Stomach (tissue), 9 donors: ENCODE measurements around the gene PPP2R2B. TPM values are rescaled to one million over a fixed set of nuclear protein-coding genes. Genes with fewer than 3 reads are reported as not detected.
A peak's percentile ranks its signal among the peaks of the same experiment; 100 is the strongest.

Source experiments
- DNase-seq, 2 donors: peaks; one replicate each; pipeline versions ENCODE4 v3.0.0 to v3.0.0-alpha.2; 2013 to 2019
- H3K27ac ChIP-seq, 5 donors: fragments of 200-600 bp in 4 of 5; sonication (generic) in 4 of 5; one replicate each; pipeline ENCODE4 v1.5.1; 2013 to 2019; ENCODE audit warnings: mild to moderate bottlenecking in 1 of 5, moderate library complexity in 1 of 5
- H3K27me3 ChIP-seq, 3 donors: fragments of 200-600 bp; sonication (generic); one replicate each; pipeline ENCODE4 v1.5.1; 2017 to 2019; ENCODE audit warnings: mixed run types in 1 of 3
- H3K36me3 ChIP-seq, 4 donors: fragments of 200-600 bp; sonication (generic); 1 replicate in 3 of 4; 2 replicates in 1 of 4; pipeline ENCODE4 v1.5.1; 2016 to 2019
- H3K4me1 ChIP-seq, 4 donors: fragments of 200-600 bp; sonication (generic); one replicate each; pipeline ENCODE4 v1.5.1; 2016 to 2019
- H3K4me3 ChIP-seq, 4 donors: fragments of 200-600 bp; sonication (generic) in 3 of 4; one replicate each; pipeline ENCODE4 v1.5.1; 2016 to 2019; ENCODE audit warnings: mild to moderate bottlenecking in 1 of 4
- H3K9me3 ChIP-seq, 4 donors: fragments of 200-600 bp; sonication (generic); one replicate each; pipeline ENCODE4 v1.5.1; 2016 to 2019
- CTCF ChIP-seq, 7 experiments: fragments of 450-650 bp in 4 of 7; fragments of 200-600 bp in 3 of 7; sonication (generic) in 3 of 7; IDR thresholded peaks; one replicate each; pipeline ENCODE4 v1.5.1; 2016 to 2019; ENCODE audit warnings: antibody characterized with exemption in 7 of 7, control low read depth in 2 of 7, mild to moderate bottlenecking in 1 of 7
- EP300 ChIP-seq: sonication (generic); formaldehyde crosslinking; IDR thresholded peaks from one replicate; pipeline ENCODE4 v1.6.1; 2017; ENCODE audit warnings: antibody characterized with exemption
- POLR2A ChIP-seq, 4 donors: fragments of 450-650 bp; IDR thresholded peaks; one replicate each; pipeline ENCODE4 v1.6.1; 2016; ENCODE audit warnings: antibody characterized with exemption in 4 of 4, control low read depth in 2 of 4, mild to moderate bottlenecking in 1 of 4, moderate library complexity in 1 of 4
- POLR2AphosphoS5 ChIP-seq, 3 donors: sonication (generic); formaldehyde crosslinking; IDR thresholded peaks; one replicate each; pipeline ENCODE4 v1.6.1; 2016; ENCODE audit warnings: antibody characterized with exemption in 3 of 3
- WGBS, 5 donors: extraction: QIAGEN DNeasy Blood & Tissue Kit in 3 of 5; methylation state at CpG; one replicate each; pipeline versions ENCODE4 v1.1.5 to v1.1.7; 2013 to 2018; 5-methylcytosine and 5-hydroxymethylcytosine counted together
- intact Hi-C: fragments of 100-400 bp; cut with DNase I; formaldehyde crosslinking; loops from one replicate; pipeline ENCODE4 v1.15.1; 2023; ENCODE audit warnings: low total_unique reads
- polyA plus RNA-seq, 3 donors: library from polyadenylated mRNA; stranded (reverse); fragments of 200-250 nt; gene quantifications; one replicate each; pipeline ENCODE4 v1.2.3, GENCODE V29; 2013
- total RNA-seq, 5 donors: library from RNA; depleted of rRNA; stranded (reverse); fragments of >200 nt; gene quantifications; one replicate each; pipeline versions ENCODE4 v1.1.0 to v1.2.3, GENCODE V29; 2014 to 2016
- donor health status: healthy with polysubstance abuse.
- donor health status: Bipolar disorder and iron deficiency.
- donor health status: healthy.

PPP2R2B gene
- total and polyA plus RNA-seq, 8 donors: under 0.01 to 4.6 (median 0.75) TPM; not detected in 1

GRCh38 chr5:146765089-146765832, 113.3 kb downstream of the PPP2R2B start:
- intact Hi-C loops: no loop called here
- no peaks in the 10 kb centered on the region for H3K27me3 ChIP-seq
- H3K4me1 ChIP-seq: no peaks in the 10 kb centered on the region
- 53 to 74% (median 67%) methylated on average over 2 of the region's 2 CpGs for WGBS, 5 donors
- no peaks in the 10 kb centered on the region for H3K36me3 ChIP-seq
- no peak overlapping the region for H3K27ac ChIP-seq
- TF ChIP-seq POLR2AphosphoS5 (IDR thresholded peaks at IDR 0.05): no peak
- TF ChIP-seq CTCF (IDR thresholded peaks at IDR 0.05): no peak
- DNase-seq: no peak
- no peak overlapping the region for H3K4me3 ChIP-seq
- H3K9me3 ChIP-seq: no peaks in the 10 kb centered on the region

GRCh38 chr5:146762830-146763229, 115.7 kb downstream of the PPP2R2B start:
- Histone ChIP-seq H3K27me3 (no peaks in the 10 kb centered on the region), H3K9me3 (no peaks in the 10 kb centered on the region), H3K4me3 (no peak overlapping the region), H3K36me3 (no peaks in the 10 kb centered on the region), H3K27ac (no peak overlapping the region), H3K4me1 (no peaks in the 10 kb centered on the region)
- intact Hi-C loops: no loop called here
- no peak for DNase-seq
- TF ChIP-seq EP300 (no peak), CTCF (IDR thresholded peaks at IDR 0.05) (no peak)
- 37 to 54% (median 43%) methylated on average over 5 of the region's 5 CpGs for WGBS, 5 donors

- no peaks in the 10 kb centered on the region for H3K27me3 ChIP-seq
- DNase-seq: peak in 1 of 2 donors; percentile 64
- TF ChIP-seq POLR2AphosphoS5 (IDR thresholded peaks at IDR 0.05) (no peak), POLR2A (IDR thresholded peaks at IDR 0.05) (no peak), EP300 (no peak), CTCF (IDR thresholded peaks at IDR 0.05) (no peak)
- H3K4me1 ChIP-seq: no peaks in the 10 kb centered on the region
- intact Hi-C loops: no loop called here
- 53 to 78% (median 72%) methylated on average over 1 of the region's 1 CpG for WGBS, 5 donors
- H3K36me3 ChIP-seq: no peaks in the 10 kb centered on the region
- H3K9me3 ChIP-seq: no peaks in the 10 kb centered on the region
- H3K27ac ChIP-seq: no peak overlapping the region
- H3K4me3 ChIP-seq: no peak overlapping the region
Observed at GRCh38 chr5:146761811-146762210, 116.7 kb downstream of the PPP2R2B start.

GRCh38 chr5:146758938-146759337, 119.6 kb downstream of the PPP2R2B start:
- Histone ChIP-seq H3K4me1 (no peaks in the 10 kb centered on the region), H3K27ac (no peak overlapping the region), H3K27me3 (no peaks in the 10 kb centered on the region), H3K36me3 (no peaks in the 10 kb centered on the region), H3K9me3 (no peaks in the 10 kb centered on the region), H3K4me3 (no peak overlapping the region)
- peak in 1 of 2 donors; percentile 26 for DNase-seq
- TF ChIP-seq POLR2A (IDR thresholded peaks at IDR 0.05): no peak
- TF ChIP-seq POLR2AphosphoS5 (IDR thresholded peaks at IDR 0.05): no peak
- no peak for TF ChIP-seq CTCF (IDR thresholded peaks at IDR 0.05)
- TF ChIP-seq EP300: no peak
- intact Hi-C loops: no loop called here
